ENCODE results near the gene CCDC12.

The CCDC12 gene

DNA sequence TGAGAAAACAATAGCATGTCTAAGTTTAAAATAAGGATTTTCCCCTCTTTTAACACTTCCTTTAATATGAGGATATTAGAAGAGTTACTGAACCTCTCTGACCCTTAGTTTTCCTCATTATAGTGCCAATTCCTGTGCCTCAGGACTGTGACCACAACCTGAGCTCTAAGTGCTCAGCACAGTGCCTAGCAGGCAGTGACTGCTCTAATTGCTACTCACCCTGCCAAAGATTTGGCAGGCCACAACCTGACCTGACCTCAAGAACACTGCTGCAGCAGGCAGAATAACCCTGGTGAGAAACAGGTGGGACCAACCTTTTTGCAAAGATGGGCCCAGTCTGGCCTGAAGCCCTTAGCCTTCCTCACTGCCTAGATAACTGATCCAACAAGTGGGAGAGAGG, 38.6 kb upstream of the CCDC12 start:
- Histone ChIP-seq H3K4me1 (ENCODE audit: control insufficient read depth in 1 of 2, insufficient read depth in 2 of 2, low read length in 2 of 2) (peaks cover 16 to 17% of the 10 kb centered on the region in 2 donors), H3K9ac (ENCODE audit: low read depth in 1 of 2, low read length in 2 of 2) (no peak overlapping the region), H3K27me3 (ENCODE audit: control insufficient read depth in 1 of 2, insufficient read depth in 2 of 2, low read length in 2 of 2) (no peaks in the 10 kb centered on the region), H3K27ac (ENCODE audit: low read depth, low read length) (no peak overlapping the region), H3K36me3 (ENCODE audit: control insufficient read depth in 1 of 2, insufficient read depth in 2 of 2, low read length in 2 of 2) (peaks cover 34 to 56% of the 10 kb centered on the region in 2 donors), H3K4me3 (ENCODE audit: low read depth in 1 of 2, low read length in 2 of 2) (no peak overlapping the region), H3K9me3 (ENCODE audit: control insufficient read depth in 1 of 2, low read length in 2 of 2) (no peaks in the 10 kb centered on the region)

DNA sequence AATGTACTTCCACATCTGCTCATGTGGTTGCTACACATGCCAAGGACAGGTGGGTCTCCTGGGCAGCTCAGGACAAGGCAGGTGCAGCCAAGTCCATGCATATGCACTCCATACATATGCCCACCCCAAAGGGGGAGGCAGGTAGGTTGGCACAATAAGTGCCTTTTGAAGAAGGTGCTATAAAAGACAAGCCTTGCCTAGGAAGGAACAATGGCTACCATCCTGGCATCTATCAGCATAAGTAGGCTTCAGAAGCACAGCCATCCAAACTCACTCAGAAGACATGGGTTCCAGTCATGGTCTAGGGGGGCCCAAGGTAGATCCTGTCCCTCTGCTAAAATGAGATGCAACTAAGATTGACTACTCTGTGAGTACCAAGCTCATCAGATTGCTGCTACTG, 37.5 kb upstream of the CCDC12 start:
- Histone ChIP-seq H3K9ac (ENCODE audit: low read depth in 1 of 2, low read length in 2 of 2) (no peak overlapping the region), H3K27me3 (ENCODE audit: control insufficient read depth in 1 of 2, insufficient read depth in 2 of 2, low read length in 2 of 2) (no peaks in the 10 kb centered on the region), H3K4me1 (ENCODE audit: control insufficient read depth in 1 of 2, insufficient read depth in 2 of 2, low read length in 2 of 2) (peaks cover 9 to 16% of the 10 kb centered on the region in 2 donors), H3K27ac (ENCODE audit: low read depth, low read length) (no peak overlapping the region), H3K4me3 (ENCODE audit: low read depth in 1 of 2, low read length in 2 of 2) (no peak overlapping the region), H3K36me3 (ENCODE audit: control insufficient read depth in 1 of 2, insufficient read depth in 2 of 2, low read length in 2 of 2) (peaks cover 26 to 48% of the 10 kb centered on the region in 2 donors), H3K9me3 (ENCODE audit: control insufficient read depth in 1 of 2, low read length in 2 of 2) (no peaks in the 10 kb centered on the region)

DNA sequence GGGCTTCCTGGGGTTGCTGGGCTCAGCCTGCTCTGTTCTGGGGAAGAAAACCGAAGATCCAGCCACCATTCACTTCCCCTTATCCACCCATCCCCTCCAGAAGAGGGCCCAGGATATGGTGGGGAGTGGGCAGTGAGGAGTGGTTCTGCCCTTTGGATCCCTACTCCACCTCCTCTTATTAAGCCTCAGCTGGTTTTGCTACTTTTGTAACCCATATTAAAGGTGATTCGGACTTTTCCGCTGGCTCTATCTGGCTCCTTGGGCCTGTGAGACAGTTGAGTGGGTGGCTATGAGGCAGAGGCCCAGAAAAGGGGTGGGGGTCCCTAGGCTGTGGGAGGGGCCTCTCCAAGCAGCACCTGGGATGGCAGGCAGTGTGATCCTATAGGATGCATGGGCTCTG, 36.7 kb upstream of the CCDC12 start:
- Histone ChIP-seq H3K36me3 (ENCODE audit: control insufficient read depth in 1 of 2, insufficient read depth in 2 of 2, low read length in 2 of 2) (peaks cover 23 to 47% of the 10 kb centered on the region in 2 donors), H3K4me3 (ENCODE audit: low read depth in 1 of 2, low read length in 2 of 2) (no peak overlapping the region), H3K27me3 (ENCODE audit: control insufficient read depth in 1 of 2, insufficient read depth in 2 of 2, low read length in 2 of 2) (no peaks in the 10 kb centered on the region), H3K4me1 (ENCODE audit: control insufficient read depth in 1 of 2, insufficient read depth in 2 of 2, low read length in 2 of 2) (peaks cover 8 to 16% of the 10 kb centered on the region in 2 donors), H3K27ac (ENCODE audit: low read depth, low read length) (no peak overlapping the region), H3K9me3 (ENCODE audit: control insufficient read depth in 1 of 2, low read length in 2 of 2) (no peaks in the 10 kb centered on the region), H3K9ac (ENCODE audit: low read depth in 1 of 2, low read length in 2 of 2) (no peak overlapping the region)

DNA sequence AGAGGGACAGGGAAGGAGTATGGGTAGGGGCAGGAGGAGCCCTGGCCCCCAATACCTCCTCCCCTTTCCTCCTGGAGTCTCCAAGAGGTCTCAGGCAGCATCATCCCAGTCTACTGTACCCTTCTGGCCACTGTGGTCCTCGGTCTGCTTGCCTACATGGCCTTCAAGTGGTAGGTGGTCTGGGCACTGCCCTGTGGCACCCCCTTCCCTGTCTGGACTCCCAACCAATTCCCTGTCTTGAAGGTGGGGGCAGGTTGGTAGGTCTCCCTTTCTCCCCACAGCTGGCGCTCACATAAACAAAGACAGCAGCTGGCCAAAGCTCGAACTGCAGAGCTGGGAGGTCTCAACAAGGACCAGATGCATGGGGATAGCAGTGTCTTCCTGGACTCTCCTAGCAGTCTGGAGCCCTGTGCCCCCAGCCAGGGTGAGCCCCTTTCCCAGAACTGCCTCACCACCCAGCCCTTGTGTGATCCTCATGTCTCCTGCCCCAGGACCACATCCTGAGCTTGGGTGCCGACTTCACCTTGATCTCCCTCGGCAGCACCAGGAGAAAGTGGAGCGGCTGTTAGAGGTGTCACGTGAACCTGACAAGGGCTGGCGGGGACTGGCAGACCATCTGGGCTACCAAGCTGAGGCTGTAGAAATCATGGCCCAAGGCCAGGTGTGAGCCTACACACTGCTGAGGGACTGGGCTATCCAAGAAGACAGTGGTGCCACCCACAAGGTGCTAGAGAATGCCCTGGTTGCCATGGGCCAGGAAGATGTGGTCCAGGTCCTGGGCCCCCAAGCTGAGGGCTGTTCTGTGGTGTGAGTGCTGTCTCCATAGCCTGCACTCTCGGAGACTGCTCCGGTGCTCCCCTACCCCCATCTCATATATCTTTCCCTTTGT, 36.0 kb upstream of the CCDC12 start:
- no peaks in the 10 kb centered on the region for H3K9me3 ChIP-seq (ENCODE audit: control insufficient read depth in 1 of 2, low read length in 2 of 2)
- H3K9ac ChIP-seq (ENCODE audit: low read depth in 1 of 2, low read length in 2 of 2) = no peak overlapping the region
- peaks cover 8 to 13% of the 10 kb centered on the region in 2 donors for H3K4me1 ChIP-seq (ENCODE audit: control insufficient read depth in 1 of 2, insufficient read depth in 2 of 2, low read length in 2 of 2)
- H3K27me3 ChIP-seq (ENCODE audit: control insufficient read depth in 1 of 2, insufficient read depth in 2 of 2, low read length in 2 of 2) = no peaks in the 10 kb centered on the region
- no peak overlapping the region for H3K27ac ChIP-seq (ENCODE audit: low read depth, low read length)
- H3K4me3 ChIP-seq (ENCODE audit: low read depth in 1 of 2, low read length in 2 of 2) = no peak overlapping the region
- H3K36me3 ChIP-seq (ENCODE audit: control insufficient read depth in 1 of 2, insufficient read depth in 2 of 2, low read length in 2 of 2) = peaks cover 19 to 47% of the 10 kb centered on the region in 2 donors

DNA sequence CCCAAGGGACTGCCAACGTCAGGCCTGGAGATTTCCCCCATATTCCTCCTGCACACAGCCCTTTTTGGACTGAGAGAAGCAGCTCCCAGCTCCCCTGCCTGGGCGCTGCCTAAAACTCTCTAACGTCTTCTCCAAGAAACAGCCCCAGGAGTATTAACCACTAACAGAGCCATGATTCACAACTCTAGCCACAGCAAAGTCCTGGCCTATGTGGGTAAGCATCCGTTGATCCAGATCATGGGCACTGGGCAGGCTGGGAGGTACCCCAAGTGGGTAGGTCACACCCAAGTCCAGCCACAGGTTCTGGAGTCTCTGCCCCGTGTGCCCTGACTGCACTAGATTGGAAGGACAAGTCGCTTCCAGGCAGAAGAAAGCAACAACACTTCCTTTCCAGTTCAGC, 34.8 kb upstream of the CCDC12 start:
- H3K27me3 ChIP-seq (ENCODE audit: control insufficient read depth in 1 of 2, insufficient read depth in 2 of 2, low read length in 2 of 2) = no peaks in the 10 kb centered on the region
- no peak overlapping the region for H3K27ac ChIP-seq (ENCODE audit: low read depth, low read length)
- H3K9me3 ChIP-seq (ENCODE audit: control insufficient read depth in 1 of 2, low read length in 2 of 2) = no peaks in the 10 kb centered on the region
- H3K9ac ChIP-seq (ENCODE audit: low read depth in 1 of 2, low read length in 2 of 2) = no peak overlapping the region
- no peak overlapping the region for H3K4me3 ChIP-seq (ENCODE audit: low read depth in 1 of 2, low read length in 2 of 2)
- H3K4me1 ChIP-seq (ENCODE audit: control insufficient read depth in 1 of 2, insufficient read depth in 2 of 2, low read length in 2 of 2) = peaks cover 4 to 5% of the 10 kb centered on the region in 2 donors
- peaks cover 10 to 47% of the 10 kb centered on the region in 2 donors for H3K36me3 ChIP-seq (ENCODE audit: control insufficient read depth in 1 of 2, insufficient read depth in 2 of 2, low read length in 2 of 2)

DNA sequence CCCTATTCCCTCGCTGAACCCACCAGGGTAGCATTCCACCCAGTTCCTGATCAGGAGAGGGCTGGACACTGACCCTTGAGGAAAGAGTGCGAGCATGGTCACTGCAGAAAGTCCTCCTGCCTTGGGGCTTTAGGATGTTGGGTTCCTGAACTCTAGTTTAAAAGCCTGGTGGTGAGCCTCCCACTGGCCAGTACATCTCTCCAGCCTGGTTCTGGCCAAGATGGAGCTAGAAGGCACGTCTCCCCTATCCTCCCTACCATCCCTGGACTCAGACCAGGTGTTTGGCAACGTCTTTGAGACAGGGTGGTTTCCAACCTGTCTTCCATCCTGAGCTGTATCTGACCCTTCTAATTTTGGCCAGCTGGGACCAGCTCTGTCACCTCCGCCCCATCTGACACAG, 34.4 kb upstream of the CCDC12 start:
- H3K27me3 ChIP-seq (ENCODE audit: control insufficient read depth in 1 of 2, insufficient read depth in 2 of 2, low read length in 2 of 2) = no peaks in the 10 kb centered on the region
- H3K4me3 ChIP-seq (ENCODE audit: low read depth in 1 of 2, low read length in 2 of 2) = no peak overlapping the region
- no peak overlapping the region for H3K27ac ChIP-seq (ENCODE audit: low read depth, low read length)
- H3K4me1 ChIP-seq (ENCODE audit: control insufficient read depth in 1 of 2, insufficient read depth in 2 of 2, low read length in 2 of 2) = peaks cover under 1% of the 10 kb centered on the region in 2 donors
- H3K9me3 ChIP-seq (ENCODE audit: control insufficient read depth in 1 of 2, low read length in 2 of 2) = no peaks in the 10 kb centered on the region
- H3K9ac ChIP-seq (ENCODE audit: low read depth in 1 of 2, low read length in 2 of 2) = no peak overlapping the region
- H3K36me3 ChIP-seq (ENCODE audit: control insufficient read depth in 1 of 2, insufficient read depth in 2 of 2, low read length in 2 of 2) = peaks cover 14 to 47% of the 10 kb centered on the region in 2 donors

DNA sequence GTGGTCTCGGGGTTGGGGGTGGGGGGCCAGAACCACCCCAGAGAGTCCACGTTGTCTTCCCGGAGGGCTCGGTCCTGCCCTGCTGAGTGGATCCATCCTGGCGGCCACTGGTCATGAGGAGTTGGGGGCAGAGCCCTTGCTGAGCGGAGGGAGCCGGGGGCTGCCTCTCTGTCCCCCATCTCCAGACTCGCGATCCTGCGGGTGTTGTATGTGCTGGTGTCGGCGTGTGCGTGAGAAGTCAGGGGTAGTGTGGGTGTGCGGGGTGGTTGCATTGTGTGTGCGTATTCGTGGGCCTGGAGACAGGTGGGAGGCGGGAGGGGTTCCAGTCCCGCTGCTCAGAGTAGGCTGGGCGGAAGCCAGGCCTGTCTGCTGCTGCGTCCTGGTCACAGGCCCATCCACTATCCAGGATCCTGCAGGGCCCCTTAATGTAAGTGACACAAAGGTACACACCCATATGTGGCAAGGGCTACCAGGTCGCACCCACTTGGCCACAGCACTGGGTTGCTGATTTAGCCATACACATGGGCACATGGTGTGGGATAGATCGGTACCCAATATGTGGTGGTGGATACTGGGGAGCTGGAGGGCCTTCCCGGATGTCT, 33.7 kb upstream of the CCDC12 start:
- H3K4me1 ChIP-seq (ENCODE audit: control insufficient read depth in 1 of 2, insufficient read depth in 2 of 2, low read length in 2 of 2) = no peaks in the 10 kb centered on the region
- no peaks in the 10 kb centered on the region for H3K27me3 ChIP-seq (ENCODE audit: control insufficient read depth in 1 of 2, insufficient read depth in 2 of 2, low read length in 2 of 2)
- peaks cover 14 to 51% of the 10 kb centered on the region in 2 donors for H3K36me3 ChIP-seq (ENCODE audit: control insufficient read depth in 1 of 2, insufficient read depth in 2 of 2, low read length in 2 of 2)
- H3K4me3 ChIP-seq (ENCODE audit: low read depth in 1 of 2, low read length in 2 of 2) = peak overlapping the region in 1 of 2 donors; percentile 29
- no peak overlapping the region for H3K9ac ChIP-seq (ENCODE audit: low read depth in 1 of 2, low read length in 2 of 2)
- H3K27ac ChIP-seq (ENCODE audit: low read depth, low read length) = no peak overlapping the region
- H3K9me3 ChIP-seq (ENCODE audit: control insufficient read depth in 1 of 2, low read length in 2 of 2) = no peaks in the 10 kb centered on the region

DNA sequence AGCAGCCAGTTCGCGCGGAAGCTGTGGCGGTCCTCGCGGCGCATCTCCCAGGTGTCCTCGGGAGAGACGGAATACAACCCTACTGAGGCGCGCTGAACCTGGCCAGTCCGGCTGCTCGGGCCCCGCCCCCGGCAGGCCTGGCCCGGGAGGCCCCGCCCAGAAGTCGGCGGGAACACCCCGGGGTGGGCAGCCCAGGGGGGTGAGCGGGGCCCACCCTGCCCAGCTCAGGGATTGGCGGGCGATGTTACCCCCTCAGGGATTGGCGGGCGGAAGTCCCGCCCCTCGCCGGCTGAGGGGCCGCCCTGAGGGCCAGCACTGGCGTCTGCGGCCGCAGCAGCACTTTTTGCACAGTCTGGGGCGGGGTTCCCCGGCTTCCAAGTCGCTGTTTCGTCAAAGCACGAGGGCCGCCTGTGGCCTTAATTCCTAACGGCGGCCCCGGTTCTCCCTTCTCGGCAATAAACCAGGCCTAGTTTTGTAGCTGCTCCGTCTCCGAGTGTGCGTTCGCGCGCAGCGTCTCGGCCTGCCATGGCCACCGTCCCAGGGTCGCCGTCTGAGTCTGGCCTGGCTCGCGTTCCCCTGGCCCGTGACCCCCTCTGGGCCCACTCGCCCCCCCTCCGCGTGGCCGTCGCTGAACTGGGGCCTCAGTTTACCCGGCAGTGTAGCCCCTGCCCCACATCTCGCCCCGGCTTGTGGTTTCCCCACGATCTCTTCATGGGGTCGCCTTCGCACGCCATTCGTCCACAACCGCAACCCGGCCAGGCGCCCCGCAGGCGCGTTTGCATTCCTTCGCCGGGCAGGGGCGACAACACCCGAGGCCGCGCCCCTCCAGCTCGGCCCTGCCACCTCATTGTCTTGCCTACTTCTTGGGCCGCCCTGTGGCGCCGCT, 32.9 kb upstream of the CCDC12 start:
- Histone ChIP-seq H3K9ac (ENCODE audit: low read depth in 1 of 2, low read length in 2 of 2) (peak overlapping the region in 1 of 2 donors; percentile 25), H3K27me3 (ENCODE audit: control insufficient read depth in 1 of 2, insufficient read depth in 2 of 2, low read length in 2 of 2) (no peaks in the 10 kb centered on the region), H3K4me1 (ENCODE audit: control insufficient read depth in 1 of 2, insufficient read depth in 2 of 2, low read length in 2 of 2) (no peaks in the 10 kb centered on the region), H3K27ac (ENCODE audit: low read depth, low read length) (peak overlapping the region; percentile 53), H3K4me3 (ENCODE audit: low read depth in 1 of 2, low read length in 2 of 2) (peak overlapping the region; percentile 29 to 62), H3K36me3 (ENCODE audit: control insufficient read depth in 1 of 2, insufficient read depth in 2 of 2, low read length in 2 of 2) (peaks cover 17 to 54% of the 10 kb centered on the region in 2 donors), H3K9me3 (ENCODE audit: control insufficient read depth in 1 of 2, low read length in 2 of 2) (no peaks in the 10 kb centered on the region)

DNA sequence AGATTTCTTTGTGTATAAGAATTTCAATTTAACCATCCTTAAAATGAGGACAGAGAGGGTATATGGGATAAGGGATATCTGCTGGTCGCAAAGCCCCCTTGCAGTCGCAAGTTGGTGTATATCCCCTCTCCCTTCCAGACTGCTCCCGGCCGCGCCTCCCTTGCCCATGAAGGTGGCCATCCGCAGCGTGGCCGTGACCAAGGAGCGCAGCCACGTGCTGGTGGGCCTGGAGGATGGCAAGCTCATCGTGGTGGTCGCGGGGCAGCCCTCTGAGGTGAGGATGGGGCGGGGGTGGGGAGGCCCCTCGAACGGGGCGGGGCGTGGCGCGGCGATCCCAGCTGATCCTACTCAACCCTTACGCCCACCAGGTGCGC, 32.3 kb upstream of the CCDC12 start:
- no peak overlapping the region for H3K27ac ChIP-seq (ENCODE audit: low read depth, low read length)
- no peak overlapping the region for H3K4me3 ChIP-seq (ENCODE audit: low read depth in 1 of 2, low read length in 2 of 2)
- H3K4me1 ChIP-seq (ENCODE audit: control insufficient read depth in 1 of 2, insufficient read depth in 2 of 2, low read length in 2 of 2) = no peaks in the 10 kb centered on the region
- no peaks in the 10 kb centered on the region for H3K9me3 ChIP-seq (ENCODE audit: control insufficient read depth in 1 of 2, low read length in 2 of 2)
- H3K9ac ChIP-seq (ENCODE audit: low read depth in 1 of 2, low read length in 2 of 2) = no peak overlapping the region
- H3K36me3 ChIP-seq (ENCODE audit: control insufficient read depth in 1 of 2, insufficient read depth in 2 of 2, low read length in 2 of 2) = peaks cover 16 to 53% of the 10 kb centered on the region in 2 donors
- H3K27me3 ChIP-seq (ENCODE audit: control insufficient read depth in 1 of 2, insufficient read depth in 2 of 2, low read length in 2 of 2) = no peaks in the 10 kb centered on the region

Data from duodenal mucosa (tissue), 2 donors.